H1 (cell line): ENCODE data around the gene TNFAIP1. TPM values are rescaled to one million over a fixed set of nuclear protein-coding genes. Genes with fewer than 3 reads are reported as not detected.

Experiments used
- CTCF ChIA-PET: fragments of 300-600 bp; sonication (Branson Sonifier 250); formaldehyde crosslinking; loops from one replicate; lab custom pipeline; 2021; ENCODE audit not compliant: partially characterized antibody; lab: Charles Lee
- POLR2A ChIA-PET: fragments of 300-600 bp; sonication (Branson Sonifier 250); formaldehyde crosslinking; loops from one replicate; lab custom pipeline; 2021; ENCODE audit warnings: inconsistent platforms; ENCODE audit not compliant: partially characterized antibody; lab: Charles Lee
- DNase-seq, 2 experiments: peaks; one replicate each; pipeline versions ENCODE4 v3.0.0 to v3.0.0-alpha.2; 2010 to 2022; ENCODE audit warnings: low spot score in 2 of 2, low read depth in 1 of 2, mixed read lengths in 1 of 2
- FAIRE-seq: peaks from 2 replicates; lab custom pipeline; 2011; peaks lifted over from hg19 to GRCh38; lab: Jason Lieb, UNC
- H2AFZ ChIP-seq: 2 replicates; pipeline ENCODE4 v1.8.1; 2012; ENCODE audit warnings: low read length, inconsistent platforms
- H2AK5ac ChIP-seq: 2 replicates; pipeline ENCODE4 v1.6.1; 2013; ENCODE audit warnings: low read depth, low read length
- H2BK120ac ChIP-seq: replicated peaks from 2 replicates; pipeline ENCODE3; 2013; ENCODE audit warnings: low read depth, low read length, inconsistent platforms
- H2BK12ac ChIP-seq: 2 replicates; pipeline ENCODE4 v1.6.1; 2013; ENCODE audit warnings: low read depth, low read length
- H2BK15ac ChIP-seq: 2 replicates; pipeline ENCODE4 v1.6.1; 2013; ENCODE audit warnings: low read length
- H2BK20ac ChIP-seq: 2 replicates; pipeline ENCODE4 v1.6.1; 2013; ENCODE audit warnings: low read length
- H2BK5ac ChIP-seq: 2 replicates; pipeline ENCODE4 v1.6.1; 2013; ENCODE audit warnings: low read depth, low read length
- H3K14ac ChIP-seq: 2 replicates; pipeline ENCODE4 v1.6.1; 2013; ENCODE audit warnings: inconsistent platforms; ENCODE audit not compliant: insufficient read length
- H3K18ac ChIP-seq: 2 replicates; pipeline ENCODE4 v1.6.1; 2013; ENCODE audit warnings: low read length; ENCODE audit errors: extremely low read depth
- H3K23ac ChIP-seq: 2 replicates; pipeline ENCODE4 v1.6.1; 2013; ENCODE audit warnings: inconsistent platforms; ENCODE audit not compliant: insufficient read length
- H3K23me2 ChIP-seq: 2 replicates; pipeline ENCODE4 v1.6.1; 2013; ENCODE audit warnings: low read depth, low read length
- H3K27ac ChIP-seq: 2 replicates; pipeline ENCODE4 v1.6.1; 2011; ENCODE audit warnings: low read depth, low read length, inconsistent platforms
- H3K27me3 ChIP-seq, 4 experiments: replicated peaks in 1 of 4; 1 replicate in 1 of 4; 2 replicates in 3 of 4; pipeline versions ENCODE4 v1.6.1 to v1.8.1; 2011 to 2013; ENCODE audit warnings: low read length in 3 of 4, mild to moderate bottlenecking in 3 of 4, inconsistent platforms in 2 of 4, mixed read lengths in 2 of 4, moderate library complexity in 1 of 4; ENCODE audit not compliant: control insufficient read depth in 3 of 4, insufficient read depth in 3 of 4; ENCODE audit errors: extremely low read depth in 1 of 4
- H3K36me3 ChIP-seq, 4 experiments: 2 replicates each; pipeline versions ENCODE4 v1.6.1 to v1.8.1; 2011 to 2013; ENCODE audit warnings: mild to moderate bottlenecking in 4 of 4, low read length in 3 of 4, moderate library complexity in 2 of 4, control low read depth in 1 of 4, inconsistent platforms in 1 of 4; ENCODE audit not compliant: insufficient read depth in 4 of 4, control insufficient read depth in 2 of 4
- H3K4ac ChIP-seq: replicated peaks from 2 replicates; pipeline ENCODE3; 2013; ENCODE audit warnings: low read length, low read depth, mixed read lengths, inconsistent platforms; ENCODE audit not compliant: insufficient read length
- H3K4me1 ChIP-seq, 4 experiments: replicated peaks in 1 of 4; 1 replicate in 1 of 4; 2 replicates in 3 of 4; pipeline versions ENCODE4 v1.6.1 to v1.8.1; 2011 to 2013; ENCODE audit warnings: low read length in 3 of 4, inconsistent platforms in 2 of 4, mixed read lengths in 1 of 4; ENCODE audit not compliant: insufficient read depth in 4 of 4, control insufficient read depth in 3 of 4
- H3K4me2 ChIP-seq, 2 experiments: 2 replicates each; pipeline versions ENCODE4 v1.6.1 to v1.8.1; 2011 to 2013; ENCODE audit warnings: low read depth in 2 of 2, low read length in 2 of 2, control low read depth in 1 of 2, inconsistent platforms in 1 of 2, mild to moderate bottlenecking in 1 of 2; ENCODE audit not compliant: insufficient read depth in 1 of 2
- H3K4me3 ChIP-seq, 4 experiments: fragments of 200-600, 300-600 bp in 1 of 4; sonication (generic), shearing (Covaris generic), sonication (Bioruptor Twin) in 1 of 4; 2 replicates each; pipeline versions ENCODE4 v1.5.1 to v1.8.1; 2011 to 2016; ENCODE audit warnings: low read length in 4 of 4, low read depth in 3 of 4, control low read depth in 2 of 4, inconsistent platforms in 2 of 4, mild to moderate bottlenecking in 2 of 4, mixed read lengths in 1 of 4, moderate library complexity in 1 of 4; ENCODE audit not compliant: insufficient read depth in 2 of 4; ENCODE audit errors: extremely low read depth in 1 of 4
- H3K56ac ChIP-seq: replicated peaks from 2 replicates; pipeline ENCODE3; 2013; ENCODE audit warnings: low read depth, mild to moderate bottlenecking, mixed read lengths, low read length, inconsistent platforms; ENCODE audit not compliant: insufficient read length
- H3K79me1 ChIP-seq: 2 replicates; pipeline ENCODE4 v1.6.1; 2013; ENCODE audit warnings: low read depth, low read length, control low read depth
- H3K79me2 ChIP-seq, 2 experiments: 2 replicates each; pipeline versions ENCODE4 v1.6.1 to v1.8.1; 2012 to 2013; ENCODE audit warnings: low read length in 2 of 2, mild to moderate bottlenecking in 2 of 2, inconsistent platforms in 1 of 2; ENCODE audit not compliant: insufficient read depth in 2 of 2, control insufficient read depth in 1 of 2
- H3K9ac ChIP-seq, 4 experiments: replicated peaks in 1 of 4; 1 replicate in 1 of 4; 2 replicates in 3 of 4; pipeline versions ENCODE4 v1.6.1 to v1.8.1; 2011 to 2013; ENCODE audit warnings: low read depth in 3 of 4, low read length in 3 of 4, control low read depth in 2 of 4, mild to moderate bottlenecking in 2 of 4, moderate library complexity in 2 of 4, inconsistent platforms in 1 of 4; ENCODE audit errors: extremely low read depth in 1 of 4
- H3K9me3 ChIP-seq, 2 experiments: 2 replicates each; pipeline versions ENCODE4 v1.6.1 to v1.8.1; 2012 to 2013; ENCODE audit warnings: mild to moderate bottlenecking in 2 of 2, moderate library complexity in 2 of 2, control low read depth in 1 of 2, inconsistent platforms in 1 of 2, low read depth in 1 of 2, low read length in 1 of 2, mixed read lengths in 1 of 2; ENCODE audit not compliant: insufficient read depth in 2 of 2
- H4K20me1 ChIP-seq, 2 experiments: replicated peaks in 1 of 2; 2 replicates each; pipeline versions ENCODE3 to v1.8.1; 2011 to 2013; ENCODE audit warnings: inconsistent platforms in 2 of 2, low read length in 2 of 2, mild to moderate bottlenecking in 1 of 2; ENCODE audit not compliant: insufficient read depth in 2 of 2, control insufficient read depth in 1 of 2
- H4K5ac ChIP-seq: 2 replicates; pipeline ENCODE4 v1.6.1; 2013; ENCODE audit warnings: low read length, low read depth, mixed read lengths, inconsistent platforms; ENCODE audit not compliant: insufficient read length
- H4K8ac ChIP-seq: 2 replicates; pipeline ENCODE4 v1.8.0; 2013; ENCODE audit warnings: mild to moderate bottlenecking, moderate library complexity, low read length, inconsistent platforms; ENCODE audit not compliant: insufficient read depth; ENCODE audit errors: extremely low read depth
- H4K91ac ChIP-seq: replicated peaks from 2 replicates; pipeline ENCODE3; 2013; ENCODE audit warnings: low read length, mixed read lengths, inconsistent platforms; ENCODE audit not compliant: insufficient read length
- KDM5A ChIP-seq: fragments of 200-600 bp; IDR thresholded peaks from 2 replicates; pipeline ENCODE4 v1.7.1; 2012; ENCODE audit warnings: mild to moderate bottlenecking, low read length, inconsistent platforms, mixed read lengths
- TCF12 ChIP-seq: IDR thresholded peaks from 2 replicates; pipeline ENCODE4 v1.6.1; 2011; ENCODE audit warnings: low read depth, mild to moderate bottlenecking, low read length
- WGBS, 2 experiments: shearing (Covaris generic) in 1 of 2; methylation state at CpG; one replicate each; pipeline versions ENCODE4 v1.1.6 to v1.1.7; 2013 to 2015; ENCODE audit warnings: low lambda C conversion rate in 2 of 2, mixed read lengths in 2 of 2, inconsistent platforms in 1 of 2, low coverage in 1 of 2, missing lambda C conversion rate in 1 of 2; ENCODE audit not compliant: insufficient replicate concordance in 2 of 2, insufficient coverage in 1 of 2, insufficient read length in 1 of 2; ENCODE audit errors: extremely low coverage in 1 of 2, missing lambda C conversion rate in 1 of 2; 5-methylcytosine and 5-hydroxymethylcytosine counted together
- polyA plus RNA-seq, 7 experiments: library from polyadenylated mRNA; depleted of rRNA in 3 of 7; stranded (reverse) in 5 of 7; unstranded in 2 of 7; fragments of >200 nt in 5 of 7; fragments of 200-250 nt in 2 of 7; gene quantifications; 1 replicate in 5 of 7; 2 replicates in 1 of 7; 4 replicates in 1 of 7; pipeline versions ENCODE4 v1.2.1 to v1.2.3, GENCODE V29; 2011 to 2013; ENCODE audit warnings: missing spikeins in 2 of 7, mixed read lengths in 2 of 7
- total RNA-seq: library from RNA; stranded (reverse); fragmentation: NEBNext Ultra II Directional; extraction: Animal tissue kit (Norgen Biotek cat#: 25700); gene quantifications from 2 replicates; pipeline ENCODE4 v1.2.1, GENCODE V29; 2021

The TNFAIP1 gene
- total and polyA plus RNA-seq, 2 of the 8 experiments (the other 6 are each of a cell fraction or from before 2014, with no cell fraction given): 16.9 to 19.5 TPM

GRCh38 chr17:28357901-28358197 is 22.3 kb downstream of the TNFAIP1 start:
- Histone ChIP-seq H2BK15ac (no peak overlapping the region), H3K79me2 (peaks cover 0 to 18% of the 10 kb centered on the region in 2 experiments; a peak in 2 of 4 replicates), H4K20me1 (peaks cover 0 to 1% of the 10 kb centered on the region in 2 experiments), H4K5ac (no peak overlapping the region), H3K36me3 (peaks cover 20 to 41% (median 38%) of the 10 kb centered on the region in 4 experiments), H3K4me3 (peak overlapping the region; percentile 82 to 97 (median 86)), H2BK120ac (no peak overlapping the region), H3K27me3 (no peaks in the 10 kb centered on the region), H2BK20ac (no peak overlapping the region), H3K14ac (no peak overlapping the region), H4K8ac (peak overlapping the region; percentile 97; the same call in 1 of the 2 replicates), H3K23ac (no peak overlapping the region), H3K4me2 (peak overlapping the region; percentile 80 to 83), H2AFZ (no peak overlapping the region), H3K23me2 (peaks cover 9% of the 10 kb centered on the region), H3K9me3 (no peaks in the 10 kb centered on the region), H2BK5ac (no peak overlapping the region), H3K4ac (no peak overlapping the region), H3K79me1 (peaks cover 4% of the 10 kb centered on the region; the same call in 1 of the 2 replicates), H3K9ac (peak overlapping the region; percentile 85 to 91 (median 88); a peak in 6 of 7 replicates), H2AK5ac (no peak overlapping the region), H3K18ac (no peak overlapping the region), H2BK12ac (no peak overlapping the region), H3K27ac (peak overlapping the region; percentile 70), H3K56ac (no peak overlapping the region), H4K91ac (no peak overlapping the region), H3K4me1 (peaks cover 3 to 13% (median 5%) of the 10 kb centered on the region in 4 experiments; a peak in 6 of 7 replicates)
- no peak for DNase-seq
- FAIRE-seq: no peak
- ChIA-PET CTCF (interaction anchor here (0.7 to 4.4 kb wide), 7 partner anchors 13 to 217 kb away, joined by 3 to 20 read pairs (median 3); partner anchors contain the start of genes IFT20, SARM1, TNFAIP1 and VTN), POLR2A (interaction anchor here (0.9 to 10.6 kb wide), 11 partner anchors 11 to 148 kb away, joined by 3 to 103 read pairs (median 9); partner anchors contain the start of genes FOXN1, IFT20, SARM1 and SEBOX)
- 7% methylated on average over 4 of the region's 4 CpGs; no CpG with 5 or more reads in 1 of the 2 experiments for WGBS, 2 experiments
- TF ChIP-seq KDM5A (peak; percentile 83; the same call in 1 of the 2 replicates), TCF12 (no peak)
